Keratinocyte (primary cell): Measurements from ENCODE around the gene MAP1LC3B.

Experiments
- CTCF ChIP-seq, 3 experiments: IDR thresholded peaks in 1 of 3; conservative IDR thresholded peaks in 1 of 3; optimal IDR thresholded peaks in 1 of 3; 2 replicates in 2 of 3; 3 replicates in 1 of 3; pipeline versions ENCODE3 to v1.5.1; 2011; ENCODE audit warnings: low read length in 3 of 3, mild to moderate bottlenecking in 3 of 3, moderate library complexity in 2 of 3, control low read depth in 1 of 3, inconsistent platforms in 1 of 3; ENCODE audit not compliant: insufficient read depth in 2 of 3; ENCODE audit errors: extremely low read depth in 1 of 3
- EZH2 ChIP-seq: IDR thresholded peaks from one replicate; pipeline ENCODE4 v1.6.1; 2012; ENCODE audit warnings: inconsistent platforms, mild to moderate bottlenecking, low read length, moderate library complexity

- TF ChIP-seq EZH2 = no peak
- no peak for TF ChIP-seq CTCF (optimal IDR thresholded peaks at IDR 0.05 in 1 of 3, IDR thresholded peaks at IDR 0.05 in 1 of 3, conservative IDR thresholded peaks at IDR 0.05 in 1 of 3; ENCODE audit: extremely low read depth in 1 of 3, insufficient read depth in 2 of 3, low read length in 3 of 3)
These were observed 53.4 kb downstream of the MAP1LC3B start for GRCh38 chr16:87445486-87445885.
